Natural killer cell (primary cell): ENCODE measurements around the gene GALNT10. TPM values are rescaled to one million over a fixed set of nuclear protein-coding genes. Genes with fewer than 3 reads are reported as not detected.

Experiments used
- ATAC-seq, 3 donors: fragments of 150-1000 bp in 2 of 3; fragments of 200-7000 bp in 1 of 3; cut with Tn5 transposase; 1 replicate in 1 of 3; 2 replicates in 2 of 3; pipeline ENCODE4 v1.10.0; 2021; ENCODE audit warnings: mild to moderate bottlenecking in 2 of 3, moderate library complexity in 2 of 3
- DNase-seq, 2 donors: peaks; one replicate each; pipeline versions ENCODE4 v3.0.0 to v3.0.0-alpha.2; 2013 to 2021; ENCODE audit warnings: mixed read lengths in 1 of 2
- H3K27ac ChIP-seq: one replicate; pipeline ENCODE4 v1.5.1; 2013; ENCODE audit warnings: mild to moderate bottlenecking, low read length
- H3K27me3 ChIP-seq: one replicate; pipeline ENCODE4 v1.6.1; 2013; ENCODE audit warnings: low read length; ENCODE audit not compliant: control insufficient read depth, insufficient read depth
- H3K36me3 ChIP-seq: one replicate; pipeline ENCODE4 v1.6.1; 2013; ENCODE audit warnings: low read length; ENCODE audit not compliant: control insufficient read depth, insufficient read depth
- H3K4me1 ChIP-seq: one replicate; pipeline ENCODE4 v1.6.1; 2013; ENCODE audit warnings: low read length; ENCODE audit not compliant: control insufficient read depth, insufficient read depth
- H3K4me3 ChIP-seq: one replicate; pipeline ENCODE4 v1.5.1; 2013; ENCODE audit warnings: low read length
- H3K9me3 ChIP-seq: one replicate; pipeline ENCODE4 v1.6.1; 2013; ENCODE audit warnings: low read length; ENCODE audit not compliant: control insufficient read depth, insufficient read depth
- H3K27ac Mint-ChIP-seq, 2 donors: one replicate each; pipeline ENCODE4 v1.8.0; 2022; ENCODE audit warnings: mild to moderate bottlenecking in 2 of 2, mixed read lengths in 2 of 2, moderate library complexity in 1 of 2
- H3K27me3 Mint-ChIP-seq, 2 donors: one replicate each; pipeline ENCODE4 v1.8.0; 2022; ENCODE audit warnings: low read depth in 2 of 2, mixed read lengths in 2 of 2
- H3K36me3 Mint-ChIP-seq: one replicate; pipeline ENCODE4 v1.8.0; 2022; ENCODE audit warnings: mixed read lengths
- H3K4me1 Mint-ChIP-seq, 2 donors: one replicate each; pipeline ENCODE4 v1.8.0; 2022; ENCODE audit warnings: mixed read lengths in 2 of 2
- H3K4me3 Mint-ChIP-seq: one replicate; pipeline ENCODE4 v1.8.0; 2022; ENCODE audit warnings: mild to moderate bottlenecking, moderate library complexity, mixed read lengths
- H3K9me3 Mint-ChIP-seq, 2 donors: one replicate each; pipeline ENCODE4 v1.8.0; 2022; ENCODE audit warnings: mixed read lengths in 2 of 2
- CTCF ChIP-seq: fragments of 200-600 bp; IDR thresholded peaks from one replicate; pipeline ENCODE4 v1.8.0; 2022; ENCODE audit warnings: antibody characterized with exemption
- WGBS: methylation state at CpG from one replicate; pipeline ENCODE4 v1.1.7; 2013; ENCODE audit warnings: missing lambda C conversion rate; ENCODE audit not compliant: insufficient coverage; 5-methylcytosine and 5-hydroxymethylcytosine counted together
- intact Hi-C: fragments of 100-400 bp; cut with micrococcal nuclease; formaldehyde crosslinking; loops from one replicate; pipeline ENCODE4 v1.14.2; 2022
- total RNA-seq, 4 donors: library from RNA; stranded (reverse); fragments of 120-200 nt in 1 of 4; gene quantifications; one replicate each; pipeline versions ENCODE4 v1.2.3 to v1.2.4, GENCODE V29; 2013 to 2022

GALNT10 gene
- total RNA-seq, 3 donors from 2014 or later (not counting 1 experiment from before 2014, with no cell fraction given) = 77.0 to 92.6 (median 77.6) TPM

- peaks cover 2% of the 10 kb centered on the region for H3K36me3 ChIP-seq
- TF ChIP-seq CTCF = no peak
- Mint-ChIP-seq H3K4me3 (no peak overlapping the region), H3K4me1 (peaks cover 53 to 73% of the 10 kb centered on the region in 2 donors), H3K27ac (peak overlapping the region in 1 of 2 donors; percentile 16), H3K27me3 (no peaks in the 10 kb centered on the region), H3K36me3 (peaks cover 25% of the 10 kb centered on the region), H3K9me3 (peaks cover 0 to 2% of the 10 kb centered on the region in 2 donors)
- intact Hi-C loops = no loop called here
- H3K4me3 ChIP-seq = no peak overlapping the region
- no peak for ATAC-seq
- H3K27ac ChIP-seq = no peak overlapping the region
- no peak for DNase-seq
- H3K4me1 ChIP-seq = peaks cover 16% of the 10 kb centered on the region
- H3K27me3 ChIP-seq = no peaks in the 10 kb centered on the region
- peaks cover 4% of the 10 kb centered on the region for H3K9me3 ChIP-seq
Measured at GRCh38 chr5:154230526-154230925, 40.0 kb downstream of the GALNT10 start.

- H3K27ac Mint-ChIP-seq = no peak overlapping the region
- intact Hi-C loops = no loop called here
- H3K4me1 Mint-ChIP-seq = peaks cover 75 to 86% of the 10 kb centered on the region in 2 donors
- no peak for TF ChIP-seq CTCF
- no peak for ATAC-seq
- H3K9me3 Mint-ChIP-seq = no peaks in the 10 kb centered on the region
- Histone ChIP-seq H3K4me1 (peaks cover 27% of the 10 kb centered on the region), H3K27ac (no peak overlapping the region), H3K9me3 (no peaks in the 10 kb centered on the region), H3K36me3 (peaks cover 2% of the 10 kb centered on the region), H3K27me3 (no peaks in the 10 kb centered on the region), H3K4me3 (no peak overlapping the region)
- H3K36me3 Mint-ChIP-seq = peaks cover 6% of the 10 kb centered on the region
- H3K27me3 Mint-ChIP-seq = no peaks in the 10 kb centered on the region
- 91% methylated on average over 3 of the region's 3 CpGs for WGBS
- no peak for DNase-seq
- no peak overlapping the region for H3K4me3 Mint-ChIP-seq
Measured at GRCh38 chr5:154234551-154234950, 44.0 kb downstream of the GALNT10 start.

GRCh38 chr5:154236011-154236410 is 45.5 kb downstream of the GALNT10 start:
- Histone ChIP-seq H3K36me3 (no peaks in the 10 kb centered on the region), H3K27ac (no peak overlapping the region), H3K4me1 (peaks cover 21% of the 10 kb centered on the region), H3K9me3 (no peaks in the 10 kb centered on the region), H3K4me3 (no peak overlapping the region), H3K27me3 (no peaks in the 10 kb centered on the region)
- 93% methylated on average over 1 of the region's 1 CpG for WGBS
- Mint-ChIP-seq H3K4me3 (no peak overlapping the region), H3K36me3 (peaks cover 3% of the 10 kb centered on the region), H3K9me3 (no peaks in the 10 kb centered on the region), H3K27me3 (no peaks in the 10 kb centered on the region), H3K27ac (peak overlapping the region; percentile 69 to 75), H3K4me1 (peaks cover 80 to 89% of the 10 kb centered on the region in 2 donors)
- ATAC-seq = no peak
- intact Hi-C loops = loop anchor here (5.0 kb wide), 1 partner anchor 39 kb away; no protein-coding TSS in a partner anchor
- TF ChIP-seq CTCF = no peak
- no peak for DNase-seq
